ENCODE data around the gene WDR59. TPM values are rescaled to one million over a fixed set of nuclear protein-coding genes. Genes with fewer than 3 reads are reported as not detected.

Gene WDR59
- total RNA-seq, 2 experiments from 2014 or later, result 26.3 to 80.3 TPM

- ChIA-PET POLR2A (interaction anchor here (0.6 to 1.7 kb wide), 4 partner anchors 10 to 519 kb away, joined by 3 to 6 read pairs (median 4); no protein-coding TSS in a partner anchor), CTCF (ENCODE audit: unreplicated experiment) (interaction anchor here (1.0 kb wide), 1 partner anchor 12 kb away, joined by 3 read pairs; no protein-coding TSS in a partner anchor)
- Histone ChIP-seq H3K27ac (ENCODE audit: low read depth, low read length, poor library complexity, severe bottlenecking) (no peak overlapping the region), H3K4me1 (ENCODE audit: insufficient read depth, low read length, poor library complexity, severe bottlenecking) (peaks cover 10% of the 10 kb centered on the region), H3K36me3 (ENCODE audit: insufficient read depth, low read length) (no peaks in the 10 kb centered on the region), H3K79me2 (ENCODE audit: insufficient read depth, low read depth, low read length) (no peaks in the 10 kb centered on the region), H3K9me3 (ENCODE audit: low read length) (no peaks in the 10 kb centered on the region; the same call in 1 of the 2 replicates), H4K20me1 (ENCODE audit: insufficient read depth, low read length) (no peaks in the 10 kb centered on the region), H3K9me2 (ENCODE audit: insufficient read depth, low read length) (no peaks in the 10 kb centered on the region), H3K4me3 (ENCODE audit: low read depth, low read length, poor library complexity, severe bottlenecking) (no peak overlapping the region), H2AFZ (ENCODE audit: low read length) (no peak overlapping the region), H3K4me2 (ENCODE audit: low read length) (no peak overlapping the region)
- intact Hi-C loops (cut with micrococcal nuclease; ENCODE audit: unreplicated experiment), result no loop called here
- TF ChIP-seq EZH2phosphoT487 (IDR thresholded peaks at IDR 0.05; ENCODE audit: borderline replicate concordance, low read depth, low read length) (no peak), CTCF (conservative IDR thresholded peaks at IDR 0.05; ENCODE audit: low read length) (no peak)
- DNase-seq (ENCODE audit: low spot score), result no peak
- BruUV-seq (replicated peaks), result no TSS peak
These were observed 26.8 kb upstream of the WDR59 start for GRCh38 chr16:75011634-75012307.

GRCh38 chr16:75010427-75010826 lies 25.5 kb upstream of the WDR59 start:
- Histone ChIP-seq H3K79me2 (ENCODE audit: insufficient read depth, low read depth, low read length) (no peaks in the 10 kb centered on the region), H4K20me1 (ENCODE audit: insufficient read depth, low read length) (no peaks in the 10 kb centered on the region), H2AFZ (ENCODE audit: low read length) (no peak overlapping the region), H3K9me3 (ENCODE audit: low read length) (no peaks in the 10 kb centered on the region; the same call in 1 of the 2 replicates), H3K9me2 (ENCODE audit: insufficient read depth, low read length) (no peaks in the 10 kb centered on the region), H3K4me3 (ENCODE audit: low read depth, low read length, poor library complexity, severe bottlenecking) (no peak overlapping the region), H3K27ac (ENCODE audit: low read depth, low read length, poor library complexity, severe bottlenecking) (no peak overlapping the region), H3K4me1 (ENCODE audit: insufficient read depth, low read length, poor library complexity, severe bottlenecking) (peaks cover 10% of the 10 kb centered on the region), H3K4me2 (ENCODE audit: low read length) (no peak overlapping the region), H3K36me3 (ENCODE audit: insufficient read depth, low read length) (no peaks in the 10 kb centered on the region)
- BruUV-seq (replicated peaks), result no TSS peak
- ChIA-PET CTCF (ENCODE audit: unreplicated experiment) (no interaction called here), POLR2A (no interaction called here)
- no peak for TF ChIP-seq CTCF (conservative IDR thresholded peaks at IDR 0.05; ENCODE audit: low read length)
- no peak for TF ChIP-seq EZH2phosphoT487 (IDR thresholded peaks at IDR 0.05; ENCODE audit: borderline replicate concordance, low read depth, low read length)
- no peak for DNase-seq (ENCODE audit: low spot score)
- intact Hi-C loops (cut with micrococcal nuclease; ENCODE audit: unreplicated experiment), result no loop called here

GRCh38 chr16:75007443-75007842 lies 22.5 kb upstream of the WDR59 start:
- TF ChIP-seq EZH2phosphoT487 (IDR thresholded peaks at IDR 0.05; ENCODE audit: borderline replicate concordance, low read depth, low read length), result no peak
- no peak for TF ChIP-seq CTCF (conservative IDR thresholded peaks at IDR 0.05; ENCODE audit: low read length)
- Histone ChIP-seq H3K4me1 (ENCODE audit: insufficient read depth, low read length, poor library complexity, severe bottlenecking) (peaks cover 6% of the 10 kb centered on the region), H3K36me3 (ENCODE audit: insufficient read depth, low read length) (no peaks in the 10 kb centered on the region), H4K20me1 (ENCODE audit: insufficient read depth, low read length) (no peaks in the 10 kb centered on the region), H3K79me2 (ENCODE audit: insufficient read depth, low read depth, low read length) (no peaks in the 10 kb centered on the region), H3K4me3 (ENCODE audit: low read depth, low read length, poor library complexity, severe bottlenecking) (no peak overlapping the region), H3K9me2 (ENCODE audit: insufficient read depth, low read length) (no peaks in the 10 kb centered on the region), H3K27ac (ENCODE audit: low read depth, low read length, poor library complexity, severe bottlenecking) (no peak overlapping the region), H2AFZ (ENCODE audit: low read length) (no peak overlapping the region), H3K9me3 (ENCODE audit: low read length) (no peaks in the 10 kb centered on the region; the same call in 1 of the 2 replicates), H3K4me2 (ENCODE audit: low read length) (no peak overlapping the region)
- no TSS peak for BruUV-seq (replicated peaks)
- DNase-seq (ENCODE audit: low spot score), result no peak
- ChIA-PET CTCF (ENCODE audit: unreplicated experiment) (no interaction called here), POLR2A (interaction anchor here (0.6 to 1.0 kb wide), 5 partner anchors 30 to 1693 kb away, joined by 3 to 4 read pairs (median 3); partner anchors contain the start of gene FA2H)
- intact Hi-C loops (cut with micrococcal nuclease; ENCODE audit: unreplicated experiment), result no loop called here
